ENCODE data around the gene JSRP1. TPM values are rescaled to one million over a fixed set of nuclear protein-coding genes. Genes with fewer than 3 reads are reported as not detected.

JSRP1 gene
- polyA plus RNA-seq, 1 donor from 2014 or later, result 1.4 TPM

GRCh38 chr19:2223959-2224358 lies 32.3 kb downstream of the JSRP1 start:
- Histone ChIP-seq H3K9ac (ENCODE audit: low read length) (no peak overlapping the region), H4K20me1 (ENCODE audit: insufficient read depth) (no peaks in the 10 kb centered on the region), H3K36me3 (ENCODE audit: insufficient read depth, low read length) (no peaks in the 10 kb centered on the region), H3K27me3 (ENCODE audit: insufficient read depth, low read depth, low read length) (no peaks in the 10 kb centered on the region), H2AFZ (ENCODE audit: low read depth, low read length) (no peak overlapping the region), H3K27ac (ENCODE audit: low read length) (no peak overlapping the region), H3F3A (ENCODE audit: insufficient read depth, low read length, poor library complexity, severe bottlenecking) (no peaks in the 10 kb centered on the region), H3K4me3 (ENCODE audit: low read length) (no peak overlapping the region), H3K9me3 (ENCODE audit: low read length) (no peaks in the 10 kb centered on the region), H3K4me2 (ENCODE audit: low read length) (no peak overlapping the region), H3K9me2 (ENCODE audit: insufficient read depth, low read length) (no peaks in the 10 kb centered on the region), H3K79me2 (replicated peaks; ENCODE audit: insufficient read depth, low read length) (no peaks in the 10 kb centered on the region)
- no peak for TF ChIP-seq EP300 (conservative IDR thresholded peaks at IDR 0.05; ENCODE audit: poor library complexity, severe bottlenecking)
- no peak for TF ChIP-seq MXI1 (conservative IDR thresholded peaks at IDR 0.05; ENCODE audit: poor library complexity, severe bottlenecking)
- TF ChIP-seq REST (IDR thresholded peaks at IDR 0.05; ENCODE audit: borderline replicate concordance), result no peak
- no peak for TF ChIP-seq RAD21 (conservative IDR thresholded peaks at IDR 0.05)
- no peak for TF ChIP-seq TAF1 (IDR thresholded peaks at IDR 0.05; ENCODE audit: low read depth)
- TF ChIP-seq POLR2AphosphoS5 (IDR thresholded peaks at IDR 0.05), result no peak
- TF ChIP-seq CTCF (IDR thresholded peaks at IDR 0.05; ENCODE audit: poor library complexity, severe bottlenecking), result no peak
- TF ChIP-seq EZH2 (IDR thresholded peaks at IDR 0.05; ENCODE audit: borderline replicate concordance, insufficient read depth, low read length, poor library complexity, severe bottlenecking), result no peak
- TF ChIP-seq SMC3 (conservative IDR thresholded peaks at IDR 0.05; ENCODE audit: poor library complexity), result no peak

GRCh38 chr19:2223391-2223790 lies 32.8 kb downstream of the JSRP1 start:
- no peaks in the 10 kb centered on the region for H3K9me2 ChIP-seq (ENCODE audit: insufficient read depth, low read length)
- TF ChIP-seq EP300 (conservative IDR thresholded peaks at IDR 0.05; ENCODE audit: poor library complexity, severe bottlenecking) (no peak), EZH2 (IDR thresholded peaks at IDR 0.05; ENCODE audit: borderline replicate concordance, insufficient read depth, low read length, poor library complexity, severe bottlenecking) (no peak), REST (IDR thresholded peaks at IDR 0.05; ENCODE audit: borderline replicate concordance) (no peak), RAD21 (conservative IDR thresholded peaks at IDR 0.05) (no peak), MXI1 (conservative IDR thresholded peaks at IDR 0.05; ENCODE audit: poor library complexity, severe bottlenecking) (no peak), TAF1 (IDR thresholded peaks at IDR 0.05; ENCODE audit: low read depth) (no peak), SMC3 (conservative IDR thresholded peaks at IDR 0.05; ENCODE audit: poor library complexity) (no peak), POLR2AphosphoS5 (IDR thresholded peaks at IDR 0.05) (no peak), CTCF (IDR thresholded peaks at IDR 0.05; ENCODE audit: poor library complexity, severe bottlenecking) (no peak)
- H2AFZ ChIP-seq (ENCODE audit: low read depth, low read length), result no peak overlapping the region
- no peaks in the 10 kb centered on the region for H3K36me3 ChIP-seq (ENCODE audit: insufficient read depth, low read length)
- no peak overlapping the region for H3K4me3 ChIP-seq (ENCODE audit: low read length)
- H3K9me3 ChIP-seq (ENCODE audit: low read length), result no peaks in the 10 kb centered on the region
- H3F3A ChIP-seq (ENCODE audit: insufficient read depth, low read length, poor library complexity, severe bottlenecking), result no peaks in the 10 kb centered on the region
- H3K9ac ChIP-seq (ENCODE audit: low read length), result no peak overlapping the region
- H4K20me1 ChIP-seq (ENCODE audit: insufficient read depth), result no peaks in the 10 kb centered on the region
- H3K27me3 ChIP-seq (ENCODE audit: insufficient read depth, low read depth, low read length), result no peaks in the 10 kb centered on the region
- no peak overlapping the region for H3K4me2 ChIP-seq (ENCODE audit: low read length)
- no peak overlapping the region for H3K27ac ChIP-seq (ENCODE audit: low read length)
- H3K79me2 ChIP-seq (replicated peaks; ENCODE audit: insufficient read depth, low read length), result no peaks in the 10 kb centered on the region

All from neural cell (in vitro differentiated cells).